Vagina (tissue), 2 donors: ENCODE data around the gene PGAM1.
"Not testable (repeated sequence)": the region's sequence is repeated elsewhere in the genome, so short reads cannot be mapped to it uniquely, and the experiment has no call there.

Experiments used
- CTCF ChIP-seq, 3 experiments: fragments of 450-650 bp in 2 of 3; fragments of 200-600 bp in 1 of 3; sonication (generic) in 1 of 3; IDR thresholded peaks; one replicate each; pipeline ENCODE4 v1.5.1; 2017 to 2019; ENCODE audit warnings: antibody characterized with exemption in 3 of 3, mild to moderate bottlenecking in 2 of 3, moderate library complexity in 2 of 3
- POLR2A ChIP-seq, 2 donors: fragments of 450-650 bp; IDR thresholded peaks; one replicate each; pipeline ENCODE4 v1.6.1; 2017; ENCODE audit warnings: antibody characterized with exemption in 2 of 2, mild to moderate bottlenecking in 2 of 2, moderate library complexity in 2 of 2
- POLR2AphosphoS5 ChIP-seq, 2 donors: sonication (generic); formaldehyde crosslinking; IDR thresholded peaks; one replicate each; pipeline ENCODE4 v1.9.0; 2017; ENCODE audit warnings: antibody characterized with exemption in 2 of 2, mild to moderate bottlenecking in 2 of 2, low read depth in 1 of 2; ENCODE audit not compliant: insufficient read depth in 1 of 2

- TF ChIP-seq CTCF (IDR thresholded peaks at IDR 0.05); POLR2A (IDR thresholded peaks at IDR 0.05); POLR2AphosphoS5 (IDR thresholded peaks at IDR 0.05; ENCODE audit: insufficient read depth in 1 of 2, low read depth in 1 of 2): not testable (repeated sequence)
Measured at GRCh38 chr10:97406483-97406882, 19.5 kb upstream of the PGAM1 start.
